Smooth muscle cell of trachea (primary cell): Measurements from ENCODE around the gene XDH. TPM values are rescaled to one million over a fixed set of nuclear protein-coding genes. Genes with fewer than 3 reads are reported as not detected.

ENCODE experiments used
- total RNA-seq: library from RNA; depleted of rRNA; stranded (reverse); fragments of >200 nt; gene quantifications from 2 replicates; pipeline ENCODE4 v1.2.1, GENCODE V29; 2014

The XDH gene
- 0.87 and 1.3 TPM in 2 replicates for total RNA-seq

GRCh38 chr2:31414601-31415241 lies at the start of gene XDH:
Gene XDH, minus strand, starts transcription at chr2:31414742. Its CDS starts 76 bp downstream, at chr2:31414666.

Other genes with a start within 250 kb of the XDH start
- 0.33 and 0.58 TPM in 2 replicates for gene CAPN14, start 197.2 kb downstream of the XDH start, total RNA-seq
- gene EHD3, start 180.6 kb downstream of the XDH start, total RNA-seq = 33.0 and 34.6 TPM in 2 replicates
- gene SRD5A2, start 166.2 kb upstream of the XDH start, total RNA-seq = not detected in 2 replicates